Measurements from ENCODE around the gene CAT. TPM values are rescaled to one million over a fixed set of nuclear protein-coding genes. Genes with fewer than 3 reads are reported as not detected.
"Not testable (repeated sequence)": the region's sequence is repeated elsewhere in the genome, so short reads cannot be mapped to it uniquely, and the experiment has no call there.

The CAT gene
- polyA plus RNA-seq, 1 donor = 195 TPM

DNA sequence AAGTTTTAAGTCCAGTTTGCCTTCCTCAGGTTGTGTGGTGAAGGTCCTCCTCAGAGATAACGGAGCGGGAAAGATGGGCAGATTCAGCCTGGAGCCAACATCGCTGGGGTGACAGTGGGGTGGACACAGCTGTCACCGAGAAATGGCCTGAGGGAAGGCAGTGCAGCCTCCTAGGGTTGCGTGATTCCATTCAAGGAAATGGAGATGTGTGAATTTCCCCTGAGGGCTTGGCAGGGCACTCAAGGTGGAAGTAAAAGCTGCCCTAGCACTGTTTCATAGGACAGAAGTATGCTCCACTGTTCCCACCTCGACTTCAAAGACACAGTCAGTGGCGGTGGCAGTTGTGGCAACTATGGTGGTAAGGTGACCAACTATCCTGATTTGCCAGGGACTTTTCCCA is 15.4 kb upstream of the CAT start:
- DNase-seq = no peak

- not testable (repeated sequence) for DNase-seq
Observed at GRCh38 chr11:34424826-34425225, 13.9 kb upstream of the CAT start.

DNA sequence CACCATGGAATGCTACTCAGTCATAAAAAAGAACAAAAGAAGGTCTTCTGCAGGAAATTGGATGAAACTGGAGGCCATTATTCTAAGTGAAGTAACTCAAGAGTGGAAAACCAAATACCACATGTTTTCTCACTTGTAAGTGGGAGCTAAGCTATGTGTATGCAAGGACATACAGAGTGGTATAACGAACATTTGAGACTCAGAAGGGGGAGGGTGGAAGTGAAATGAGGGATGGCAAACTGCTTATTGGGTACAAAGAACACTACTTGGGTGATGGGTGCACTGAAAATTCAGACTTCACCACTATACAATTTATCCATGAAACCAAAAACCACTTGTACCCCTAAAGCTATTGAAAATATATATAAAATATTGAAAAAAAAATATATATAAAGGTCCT is 13.4 kb upstream of the CAT start:
- DNase-seq = no peak

DNA sequence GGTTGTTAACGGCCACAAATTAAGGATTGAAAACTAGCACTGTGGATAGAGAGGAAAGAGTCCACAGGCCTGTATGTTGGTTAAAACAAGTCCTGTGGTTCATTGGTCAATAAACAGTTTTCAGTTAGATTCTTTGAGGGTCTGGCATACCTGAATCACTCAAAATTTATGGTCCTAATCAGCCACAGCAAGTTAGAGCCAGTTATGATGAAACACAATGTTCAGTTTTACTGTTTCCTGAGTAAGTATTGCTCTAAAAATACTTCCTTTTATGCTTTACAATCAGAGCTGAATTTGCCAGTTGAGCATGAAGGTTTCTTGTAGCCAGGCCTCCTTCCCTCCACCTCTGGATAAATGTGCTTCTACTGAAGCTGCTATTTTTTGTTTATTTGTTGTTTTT is 12.9 kb upstream of the CAT start:
- no peak for DNase-seq

DNA sequence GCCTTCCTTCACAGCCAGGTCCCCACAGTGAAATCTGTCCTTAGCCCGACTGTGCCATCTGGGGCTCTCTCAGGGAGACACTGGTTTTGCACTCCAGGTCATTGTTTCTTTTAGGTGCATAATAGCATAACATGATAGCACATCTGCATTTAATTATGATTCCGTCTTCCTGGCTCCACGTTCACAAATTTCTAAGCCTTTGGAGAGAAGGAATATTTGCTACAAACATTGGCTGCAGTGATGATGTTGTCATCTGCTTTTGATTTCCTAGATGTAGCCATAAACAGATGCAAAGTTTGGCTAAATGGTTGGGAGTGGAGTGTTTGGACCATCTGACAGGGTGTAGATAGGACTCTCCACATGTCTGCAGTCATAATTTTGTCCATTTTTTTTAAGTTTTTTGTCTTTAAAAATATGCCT is 12.0 kb upstream of the CAT start:
- no peak for DNase-seq

DNA sequence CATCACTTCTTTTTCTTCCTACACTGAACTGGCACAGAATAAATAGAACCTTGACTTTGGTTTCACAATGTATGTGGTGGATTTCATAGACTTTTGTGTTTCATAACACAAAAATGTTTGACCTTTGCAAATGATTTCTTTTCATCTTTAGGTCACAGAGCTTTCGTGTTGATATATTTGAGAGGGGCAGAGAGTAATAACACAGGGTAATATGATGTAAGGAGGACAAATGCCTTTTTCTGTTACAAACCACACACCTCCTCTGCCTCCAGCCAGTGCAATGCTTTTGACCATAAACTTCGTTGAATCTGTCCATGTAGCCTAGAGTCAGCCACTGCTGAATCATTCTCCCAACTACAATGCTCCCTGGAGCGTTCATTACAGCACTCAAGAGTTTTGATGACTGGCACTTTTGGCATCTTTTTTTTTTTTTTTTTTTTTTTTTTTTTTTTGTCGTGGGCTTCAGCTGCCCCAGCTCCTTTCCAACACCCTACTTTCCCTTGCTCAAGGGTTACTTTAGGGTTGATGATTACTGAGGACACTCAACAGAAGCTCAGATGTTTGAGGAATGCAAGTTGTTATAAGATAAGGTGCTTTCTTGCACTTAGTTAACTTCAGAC is 11.4 kb upstream of the CAT start:
- no peak for DNase-seq

GRCh38 chr11:34431979-34432378 is 6.8 kb upstream of the CAT start:
- no peak for DNase-seq

- DNase-seq = no peak
Observed at GRCh38 chr11:34432822-34433221, 5.9 kb upstream of the CAT start.

DNA sequence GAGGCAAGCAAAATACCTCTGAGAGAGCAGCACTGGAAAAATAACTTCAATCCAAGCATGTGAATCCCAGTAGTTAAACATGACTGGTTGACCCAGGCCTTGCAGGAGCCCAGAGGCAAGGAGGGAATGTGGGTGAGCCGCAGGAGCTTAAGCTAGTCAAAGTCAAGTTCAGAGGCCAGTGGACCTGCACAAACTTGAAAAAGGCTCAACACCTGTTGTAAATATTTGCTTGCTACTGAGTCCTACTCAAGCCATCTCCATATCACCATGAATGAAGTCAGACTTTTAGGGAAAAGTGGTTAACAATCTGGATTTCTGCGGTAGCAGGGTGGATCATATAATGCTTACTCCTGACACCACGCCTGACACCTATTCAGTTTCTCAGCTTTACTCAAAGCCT is 4.8 kb upstream of the CAT start:
- no peak for DNase-seq

- no peak for DNase-seq
Observed at GRCh38 chr11:34437224-34438125, 1.3 kb upstream of the CAT start.

- DNase-seq = no peak
Observed at GRCh38 chr11:34439610-34440198, 970 bp downstream of the CAT start.

DNA sequence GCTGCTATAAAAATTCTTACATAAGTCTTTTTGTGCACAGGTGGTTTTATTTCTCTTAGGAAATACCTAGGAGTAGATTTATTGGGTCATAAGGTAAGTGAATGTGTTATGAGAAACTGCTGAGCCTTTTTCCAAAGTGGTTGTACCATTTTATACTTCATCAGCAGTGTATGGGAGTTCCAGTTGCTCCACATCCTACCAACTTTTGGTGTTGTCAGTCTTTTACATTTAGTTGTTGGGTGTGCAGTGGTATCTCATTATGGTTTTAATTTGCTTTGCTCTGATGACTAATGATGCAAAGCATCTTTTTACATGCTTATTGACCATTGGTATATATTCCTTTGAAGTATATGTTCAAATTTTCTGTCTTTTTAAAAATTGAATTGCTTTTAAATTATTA is 3.1 kb downstream of the CAT start:
- DNase-seq = no peak

GRCh38 chr11:34443136-34443535 is 4.4 kb downstream of the CAT start:
- no peak for DNase-seq

GRCh38 chr11:34444428-34444827 is 5.7 kb downstream of the CAT start:
- DNase-seq = no peak

DNA sequence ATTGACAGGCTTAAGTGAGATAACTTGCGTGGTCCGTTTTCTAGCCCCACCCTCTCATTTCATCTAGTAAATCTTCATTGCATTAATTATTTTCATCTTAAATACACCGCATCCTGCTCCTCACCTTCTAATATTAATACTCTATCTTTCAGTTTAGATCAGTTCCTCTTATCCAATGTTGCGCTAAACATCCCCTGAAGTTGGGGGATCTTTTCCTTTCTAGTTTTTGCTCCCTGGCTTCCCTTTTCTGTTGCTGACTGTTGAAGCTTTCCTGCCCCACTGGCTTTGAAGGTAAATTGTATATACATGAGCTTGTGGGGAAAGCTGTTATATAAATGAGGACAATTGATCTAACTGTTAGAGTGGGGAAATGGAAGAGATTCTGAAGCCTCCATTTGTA is 7.2 kb downstream of the CAT start:
- DNase-seq = no peak

DNA sequence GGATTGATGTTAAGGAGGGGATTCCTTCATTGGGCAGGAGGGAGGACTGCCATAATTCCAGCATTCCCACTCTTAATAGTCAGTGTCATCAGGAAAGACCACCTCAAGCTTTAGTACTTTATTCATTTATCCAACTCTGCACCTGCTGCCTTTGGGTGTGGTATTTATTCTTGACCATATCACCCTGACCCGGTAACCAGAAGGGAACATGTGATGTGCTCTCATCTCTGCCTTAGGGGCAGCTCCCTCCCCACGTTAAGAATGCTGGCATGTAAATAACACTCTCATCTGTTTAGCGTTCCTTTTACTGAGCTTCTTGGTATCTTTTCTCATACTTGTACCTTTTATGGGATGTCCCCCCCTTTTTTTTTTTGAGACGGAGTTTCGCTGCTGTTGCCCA is 7.7 kb downstream of the CAT start:
- no peak for DNase-seq

- DNase-seq = no peak
Observed at GRCh38 chr11:34447044-34447443, 8.3 kb downstream of the CAT start.

DNA sequence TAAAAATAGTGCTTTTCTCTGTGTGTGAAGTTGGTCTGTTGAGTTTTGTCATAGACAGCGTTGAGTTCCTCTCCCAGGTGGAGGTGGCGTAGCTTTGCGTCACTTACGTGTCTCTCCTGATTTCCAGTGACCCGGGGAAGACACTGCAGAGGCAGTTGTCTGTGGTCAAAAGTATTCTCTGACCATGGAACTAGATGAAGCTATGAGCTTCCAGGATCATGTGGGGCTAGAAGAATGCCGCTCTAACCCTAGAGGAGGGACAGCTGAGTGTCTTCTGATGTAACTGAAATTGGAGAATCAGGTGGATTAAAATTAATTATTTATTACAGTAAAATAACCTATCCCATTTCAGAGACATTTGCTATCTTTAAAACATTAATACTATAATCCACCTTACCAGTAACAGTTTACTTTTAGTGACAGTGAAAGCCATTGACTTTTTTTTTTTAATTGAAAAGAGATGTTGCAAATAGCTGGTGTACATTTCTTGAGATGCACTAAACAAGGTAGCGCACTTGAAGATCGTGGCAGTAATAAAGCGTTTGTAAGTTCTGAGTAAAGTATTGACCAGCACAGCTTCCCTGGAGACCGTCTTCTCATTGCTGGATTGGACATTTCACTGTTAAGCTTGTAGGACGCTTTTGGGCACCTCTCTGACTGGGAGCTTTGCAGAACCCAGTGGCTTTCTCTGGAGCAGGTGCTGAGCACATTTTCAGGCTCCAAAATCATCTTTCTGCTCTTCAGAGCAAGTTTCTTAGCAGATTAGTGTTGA is 9.7 kb downstream of the CAT start:
- DNase-seq = no peak

DNA sequence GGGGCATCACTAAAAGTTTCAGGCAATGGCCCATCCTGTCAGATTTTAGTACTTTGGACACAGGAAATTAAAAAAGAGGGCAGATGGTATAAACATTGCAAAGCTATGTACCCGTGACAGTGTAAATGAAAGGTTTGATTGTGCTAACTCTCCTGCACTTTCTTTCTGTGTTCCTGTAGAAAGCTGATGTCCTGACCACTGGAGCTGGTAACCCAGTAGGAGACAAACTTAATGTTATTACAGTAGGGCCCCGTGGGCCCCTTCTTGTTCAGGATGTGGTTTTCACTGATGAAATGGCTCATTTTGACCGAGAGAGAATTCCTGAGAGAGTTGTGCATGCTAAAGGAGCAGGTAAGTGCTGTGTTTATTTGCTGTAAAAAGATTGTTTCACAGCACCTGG is 10.3 kb downstream of the CAT start:
- no peak for DNase-seq

- DNase-seq = no peak
Observed at GRCh38 chr11:34451053-34451452, 12.3 kb downstream of the CAT start.

- DNase-seq = no peak
Observed at GRCh38 chr11:34454308-34455032, 15.7 kb downstream of the CAT start.

- no peak for DNase-seq
Observed at GRCh38 chr11:34457607-34458006, 18.9 kb downstream of the CAT start.
